Measurements from ENCODE around the gene CST7. TPM values are rescaled to one million over a fixed set of nuclear protein-coding genes. Genes with fewer than 3 reads are reported as not detected.

CST7 gene
- total RNA-seq, 2 donors from 2014 or later, result 77.8 to 129 TPM

DNA sequence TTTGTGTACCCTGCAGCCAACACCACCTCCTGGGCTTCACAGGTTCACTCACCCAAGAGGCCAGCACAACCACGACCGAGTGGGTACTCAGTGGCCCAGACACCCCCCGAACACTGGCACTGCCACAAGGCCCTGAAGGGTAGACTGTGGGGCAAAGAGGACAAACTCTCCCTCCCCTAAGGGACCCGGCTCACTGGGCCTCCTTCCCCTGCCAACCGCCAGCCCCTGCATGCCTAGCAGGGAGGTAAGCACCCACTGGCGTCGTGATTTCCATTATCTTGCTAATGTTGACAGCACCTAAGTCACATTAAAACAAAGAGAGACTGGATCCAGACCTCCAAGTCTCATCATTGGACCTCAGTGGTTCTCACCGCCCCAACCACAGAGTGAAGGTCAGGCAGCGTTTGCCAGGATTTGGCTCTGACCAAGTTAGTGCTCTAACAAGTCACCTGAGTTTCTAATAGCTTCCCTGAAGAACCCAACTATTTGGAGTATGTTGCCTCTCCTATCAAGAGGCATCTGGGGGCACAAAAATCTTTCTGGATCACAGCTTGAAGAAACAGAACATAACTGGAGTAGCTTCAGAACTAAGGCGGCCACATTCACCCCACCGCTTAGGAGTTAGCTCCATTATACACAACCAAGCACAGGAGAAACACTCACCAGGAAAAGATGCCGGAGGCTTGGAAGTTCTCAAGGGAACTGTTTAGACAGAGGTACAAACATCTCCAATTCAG, 57.5 kb downstream of the CST7 start:
- H3K4me1 Mint-ChIP-seq (ENCODE audit: low read depth in 2 of 2), result no peaks in the 10 kb centered on the region
- no peak for DNase-seq (ENCODE audit: low spot score)
- no peak overlapping the region for H3K4me3 Mint-ChIP-seq
- no peaks in the 10 kb centered on the region for H3K27me3 Mint-ChIP-seq
- H3K9me3 Mint-ChIP-seq, result no peaks in the 10 kb centered on the region
- no peak overlapping the region for H3K27ac Mint-ChIP-seq
- peaks cover 6% of the 10 kb centered on the region for H3K36me3 Mint-ChIP-seq
- no peak for ATAC-seq

- no peak overlapping the region for H3K4me3 Mint-ChIP-seq
- H3K4me1 Mint-ChIP-seq (ENCODE audit: low read depth in 2 of 2), result no peaks in the 10 kb centered on the region
- H3K9me3 Mint-ChIP-seq, result no peaks in the 10 kb centered on the region
- DNase-seq (ENCODE audit: low spot score), result no peak
- no peaks in the 10 kb centered on the region for H3K27me3 Mint-ChIP-seq
- no peak overlapping the region for H3K27ac Mint-ChIP-seq
- no peak for ATAC-seq
- H3K36me3 Mint-ChIP-seq, result peaks cover 3% of the 10 kb centered on the region
These were observed 58.6 kb downstream of the CST7 start for GRCh38 chr20:25007491-25008305.

GRCh38 chr20:25008388-25009217, 59.5 kb downstream of the CST7 start:
- Mint-ChIP-seq H3K27me3 (no peaks in the 10 kb centered on the region), H3K27ac (no peak overlapping the region), H3K4me3 (no peak overlapping the region), H3K9me3 (no peaks in the 10 kb centered on the region), H3K4me1 (ENCODE audit: low read depth in 2 of 2) (no peaks in the 10 kb centered on the region), H3K36me3 (no peaks in the 10 kb centered on the region)
- no peak for ATAC-seq
- DNase-seq (ENCODE audit: low spot score), result no peak

Other genes with a start within 250 kb of the CST7 start
- 100 to 1,000 TPM; 109 to 206 TPM for gene APMAP, start 43.5 kb downstream of the CST7 start, total RNA-seq
- gene ACSS1, start 108.9 kb downstream of the CST7 start, total RNA-seq, result 1 to 10 TPM; 5.8 to 7.6 TPM
- not detected for gene VSX1, start 132.9 kb downstream of the CST7 start, total RNA-seq
- gene ENTPD6, start 246.4 kb downstream of the CST7 start, total RNA-seq, result 10 to 100 TPM; 24.9 to 58.7 TPM

Measured in natural killer cell treated with Interleukin-12 subunit alpha and Interleukin-12 subunit beta and Interleukin-15 and Interleukin-18, amount 100 ng/mL, for 72 hours (primary cell).